DOHH2 (cell line): ENCODE measurements around the gene TJP2.

Source experiments
- H3F3A ChIP-seq: fragments of 200-600 bp; sonication (generic), shearing (Covaris generic); 2 replicates; pipeline ENCODE4 v1.6.0; 2016; ENCODE audit warnings: antibody characterized with exemption, mild to moderate bottlenecking; ENCODE audit not compliant: control insufficient read depth, insufficient read depth
- H3K27ac ChIP-seq: fragments of 200-600 bp; sonication (generic); 2 replicates; pipeline ENCODE4 v1.5.1; 2014; ENCODE audit warnings: low read depth, mild to moderate bottlenecking, low read length, moderate library complexity
- H3K27me3 ChIP-seq: fragments of 200-600 bp; sonication (generic); 2 replicates; pipeline ENCODE4 v1.6.1; 2014; ENCODE audit warnings: mild to moderate bottlenecking, low read length, mixed read lengths; ENCODE audit not compliant: control insufficient read depth
- H3K36me3 ChIP-seq: fragments of 200-600 bp; sonication (generic); 2 replicates; pipeline ENCODE4 v1.6.1; 2014; ENCODE audit warnings: mild to moderate bottlenecking, low read length, moderate library complexity, mixed read lengths; ENCODE audit not compliant: control insufficient read depth
- H3K4me1 ChIP-seq: fragments of 200-600 bp; sonication (generic); 2 replicates; pipeline ENCODE4 v1.6.1; 2014; ENCODE audit warnings: mild to moderate bottlenecking, low read length, mixed read lengths; ENCODE audit not compliant: control insufficient read depth
- H3K4me2 ChIP-seq: fragments of 200-600 bp; sonication (generic); 2 replicates; pipeline ENCODE4 v1.6.0; 2014; ENCODE audit warnings: mild to moderate bottlenecking, low read length, moderate library complexity
- H3K4me3 ChIP-seq: fragments of 200-600 bp; sonication (generic); 2 replicates; pipeline ENCODE4 v1.5.1; 2014; ENCODE audit warnings: mild to moderate bottlenecking, low read length, mixed read lengths
- H3K79me2 ChIP-seq: fragments of 200-600 bp; sonication (generic); 2 replicates; pipeline ENCODE4 v1.6.1; 2014; ENCODE audit warnings: mild to moderate bottlenecking, low read length, mixed read lengths; ENCODE audit not compliant: control insufficient read depth
- H3K9me2 ChIP-seq: fragments of 200-600 bp; sonication (generic); replicated peaks from 2 replicates; pipeline ENCODE4 v1.6.1; 2014; ENCODE audit warnings: mild to moderate bottlenecking, low read length, mixed read lengths; ENCODE audit not compliant: control insufficient read depth
- H3K9me3 ChIP-seq: fragments of 200-600 bp; sonication (generic); 2 replicates; pipeline ENCODE4 v1.6.1; 2014; ENCODE audit warnings: antibody characterized with exemption, low read length, mixed read lengths; ENCODE audit not compliant: control insufficient read depth, insufficient read depth
- H4K20me1 ChIP-seq: fragments of 200-600 bp; sonication (generic); 2 replicates; pipeline ENCODE4 v1.6.0; 2014; ENCODE audit warnings: low read depth, mild to moderate bottlenecking, antibody characterized with exemption, low read length, moderate library complexity; ENCODE audit not compliant: control insufficient read depth, insufficient read depth
- EZH2phosphoT487 ChIP-seq: fragments of 200-600 bp; sonication (generic); IDR thresholded peaks from 2 replicates; pipeline ENCODE4 v1.6.1; 2017; ENCODE audit warnings: borderline replicate concordance, mild to moderate bottlenecking, antibody characterized with exemption, low read length, moderate library complexity, mixed read lengths
- TF ChIP-seq, protein P1 (sequence below): fragments of 200-600 bp; sonication (generic); IDR thresholded peaks from one replicate; pipeline ENCODE4 v1.5.1; 2014; ENCODE audit warnings: antibody characterized with exemption, mild to moderate bottlenecking, low read depth, low read length; ENCODE audit not compliant: poor library complexity, severe bottlenecking

The TJP2 gene

DNA sequence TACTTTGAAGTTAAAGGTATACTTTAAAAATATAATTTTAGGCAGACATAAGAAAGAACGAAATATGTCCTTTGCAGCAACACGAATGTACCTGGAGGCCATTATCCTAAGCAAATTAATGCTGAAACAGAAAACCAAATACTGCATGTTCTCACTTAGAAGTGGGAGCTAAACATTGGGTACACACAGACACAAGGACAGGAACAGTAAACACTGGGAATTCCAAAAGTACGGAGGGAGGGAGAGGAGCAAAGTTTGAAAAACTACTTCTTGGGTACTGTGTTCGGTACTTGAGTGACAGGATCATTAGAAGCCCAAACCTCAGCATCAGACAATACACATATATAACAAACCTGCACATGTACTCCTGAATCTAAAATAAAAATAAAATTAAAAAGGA lies 40.9 kb downstream of the TJP2 start:
- Histone ChIP-seq H3F3A (no peaks in the 10 kb centered on the region), H3K36me3 (peaks cover 6% of the 10 kb centered on the region), H4K20me1 (no peaks in the 10 kb centered on the region), H3K9me3 (no peaks in the 10 kb centered on the region), H3K79me2 (no peaks in the 10 kb centered on the region; the same call in 1 of the 2 replicates), H3K27ac (no peak overlapping the region), H3K4me2 (no peak overlapping the region), H3K4me3 (no peak overlapping the region), H3K27me3 (no peaks in the 10 kb centered on the region), H3K4me1 (no peaks in the 10 kb centered on the region), H3K9me2 (no peaks in the 10 kb centered on the region)
- TF ChIP-seq, protein P1, sequence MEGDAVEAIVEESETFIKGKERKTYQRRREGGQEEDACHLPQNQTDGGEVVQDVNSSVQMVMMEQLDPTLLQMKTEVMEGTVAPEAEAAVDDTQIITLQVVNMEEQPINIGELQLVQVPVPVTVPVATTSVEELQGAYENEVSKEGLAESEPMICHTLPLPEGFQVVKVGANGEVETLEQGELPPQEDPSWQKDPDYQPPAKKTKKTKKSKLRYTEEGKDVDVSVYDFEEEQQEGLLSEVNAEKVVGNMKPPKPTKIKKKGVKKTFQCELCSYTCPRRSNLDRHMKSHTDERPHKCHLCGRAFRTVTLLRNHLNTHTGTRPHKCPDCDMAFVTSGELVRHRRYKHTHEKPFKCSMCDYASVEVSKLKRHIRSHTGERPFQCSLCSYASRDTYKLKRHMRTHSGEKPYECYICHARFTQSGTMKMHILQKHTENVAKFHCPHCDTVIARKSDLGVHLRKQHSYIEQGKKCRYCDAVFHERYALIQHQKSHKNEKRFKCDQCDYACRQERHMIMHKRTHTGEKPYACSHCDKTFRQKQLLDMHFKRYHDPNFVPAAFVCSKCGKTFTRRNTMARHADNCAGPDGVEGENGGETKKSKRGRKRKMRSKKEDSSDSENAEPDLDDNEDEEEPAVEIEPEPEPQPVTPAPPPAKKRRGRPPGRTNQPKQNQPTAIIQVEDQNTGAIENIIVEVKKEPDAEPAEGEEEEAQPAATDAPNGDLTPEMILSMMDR = no peak
- no peak for TF ChIP-seq EZH2phosphoT487

DNA sequence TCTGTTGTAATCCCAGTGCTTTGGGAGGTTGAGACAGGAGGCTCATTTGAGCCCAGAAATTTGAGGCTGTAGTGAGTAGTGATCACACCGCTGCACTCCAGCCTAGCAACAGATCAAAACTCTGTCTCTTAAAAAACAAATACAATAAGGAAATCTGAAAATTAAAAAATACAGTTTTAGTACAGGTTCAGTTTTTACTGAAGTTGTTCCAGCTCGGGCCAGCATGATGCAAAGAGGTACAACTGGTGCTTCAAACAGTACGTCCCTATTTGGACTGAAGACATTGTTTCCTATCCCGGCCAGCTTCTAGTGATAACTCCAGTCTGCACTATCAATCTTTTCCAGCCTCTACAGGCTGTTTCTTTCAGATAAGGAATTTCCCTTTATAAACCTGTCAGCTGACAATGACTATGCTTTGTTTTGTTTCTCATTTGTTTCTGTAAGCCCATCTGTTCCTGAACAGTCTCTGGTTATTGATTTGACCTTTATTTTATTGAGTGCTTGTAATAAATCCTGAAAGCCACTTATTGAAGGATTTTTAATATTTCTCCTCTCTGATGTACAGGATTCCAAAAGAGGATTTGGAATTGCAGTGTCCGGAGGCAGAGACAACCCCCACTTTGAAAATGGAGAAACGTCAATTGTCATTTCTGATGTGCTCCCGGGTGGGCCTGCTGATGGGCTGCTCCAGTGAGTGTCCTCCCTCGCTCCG lies 41.9 kb downstream of the TJP2 start:
- Histone ChIP-seq H4K20me1 (no peaks in the 10 kb centered on the region), H3F3A (no peaks in the 10 kb centered on the region), H3K9me3 (no peaks in the 10 kb centered on the region), H3K9me2 (no peaks in the 10 kb centered on the region), H3K27me3 (no peaks in the 10 kb centered on the region), H3K4me1 (no peaks in the 10 kb centered on the region), H3K4me2 (no peak overlapping the region), H3K27ac (no peak overlapping the region), H3K36me3 (peaks cover 6% of the 10 kb centered on the region), H3K4me3 (no peak overlapping the region), H3K79me2 (no peaks in the 10 kb centered on the region; the same call in 1 of the 2 replicates)
- no peak for TF ChIP-seq EZH2phosphoT487

- H3K36me3 ChIP-seq = peaks cover 6% of the 10 kb centered on the region
- no peaks in the 10 kb centered on the region for H3K9me2 ChIP-seq
- H3K4me2 ChIP-seq = no peak overlapping the region
- H3F3A ChIP-seq = no peaks in the 10 kb centered on the region
- no peaks in the 10 kb centered on the region for H3K79me2 ChIP-seq
- no peaks in the 10 kb centered on the region for H3K9me3 ChIP-seq
- no peaks in the 10 kb centered on the region for H3K27me3 ChIP-seq
- no peak overlapping the region for H3K27ac ChIP-seq
- no peaks in the 10 kb centered on the region for H4K20me1 ChIP-seq
- TF ChIP-seq, protein P1 = no peak
- no peak for TF ChIP-seq EZH2phosphoT487
- H3K4me3 ChIP-seq = no peak overlapping the region
- no peaks in the 10 kb centered on the region for H3K4me1 ChIP-seq
These were observed 44.1 kb downstream of the TJP2 start for GRCh38 chr9:69218166-69218565.

GRCh38 chr9:69221036-69221435 lies 47.0 kb downstream of the TJP2 start:
- peaks cover 16% of the 10 kb centered on the region for H3K36me3 ChIP-seq
- no peaks in the 10 kb centered on the region for H4K20me1 ChIP-seq
- no peaks in the 10 kb centered on the region for H3F3A ChIP-seq
- no peaks in the 10 kb centered on the region for H3K9me3 ChIP-seq
- no peaks in the 10 kb centered on the region for H3K27me3 ChIP-seq
- H3K9me2 ChIP-seq = no peaks in the 10 kb centered on the region
- H3K27ac ChIP-seq = no peak overlapping the region
- no peaks in the 10 kb centered on the region for H3K4me1 ChIP-seq
- H3K4me3 ChIP-seq = no peak overlapping the region
- no peak for TF ChIP-seq EZH2phosphoT487
- TF ChIP-seq, protein P1 = no peak
- H3K79me2 ChIP-seq = no peaks in the 10 kb centered on the region
- H3K4me2 ChIP-seq = no peak overlapping the region
